Choroid plexus epithelial cell (primary cell): ENCODE data around the gene GALC.
A peak's percentile ranks its signal among the peaks of the same experiment; 100 is the strongest.

Source experiments
- DNase-seq: peaks from one replicate; pipeline ENCODE4 v3.0.0-alpha.2; 2010; ENCODE audit warnings: low read depth
- H3K4me3 ChIP-seq: 2 replicates; pipeline ENCODE4 v1.5.1; 2011; ENCODE audit warnings: low read depth, mild to moderate bottlenecking, control low read depth, low read length, moderate library complexity
- TF ChIP-seq, protein P1 (sequence below): conservative IDR thresholded peaks from 2 replicates; pipeline ENCODE4 v1.5.1; 2011; ENCODE audit warnings: low read depth, mild to moderate bottlenecking, control low read depth, inconsistent platforms, low read length, moderate library complexity

GALC gene

GRCh38 chr14:87992718-87993628 lies at the start of gene GALC:
Gene GALC (minus strand): TSS chr14:87993182. CDS start chr14:87993164, 18 bp downstream.
- TF ChIP-seq, protein P1, sequence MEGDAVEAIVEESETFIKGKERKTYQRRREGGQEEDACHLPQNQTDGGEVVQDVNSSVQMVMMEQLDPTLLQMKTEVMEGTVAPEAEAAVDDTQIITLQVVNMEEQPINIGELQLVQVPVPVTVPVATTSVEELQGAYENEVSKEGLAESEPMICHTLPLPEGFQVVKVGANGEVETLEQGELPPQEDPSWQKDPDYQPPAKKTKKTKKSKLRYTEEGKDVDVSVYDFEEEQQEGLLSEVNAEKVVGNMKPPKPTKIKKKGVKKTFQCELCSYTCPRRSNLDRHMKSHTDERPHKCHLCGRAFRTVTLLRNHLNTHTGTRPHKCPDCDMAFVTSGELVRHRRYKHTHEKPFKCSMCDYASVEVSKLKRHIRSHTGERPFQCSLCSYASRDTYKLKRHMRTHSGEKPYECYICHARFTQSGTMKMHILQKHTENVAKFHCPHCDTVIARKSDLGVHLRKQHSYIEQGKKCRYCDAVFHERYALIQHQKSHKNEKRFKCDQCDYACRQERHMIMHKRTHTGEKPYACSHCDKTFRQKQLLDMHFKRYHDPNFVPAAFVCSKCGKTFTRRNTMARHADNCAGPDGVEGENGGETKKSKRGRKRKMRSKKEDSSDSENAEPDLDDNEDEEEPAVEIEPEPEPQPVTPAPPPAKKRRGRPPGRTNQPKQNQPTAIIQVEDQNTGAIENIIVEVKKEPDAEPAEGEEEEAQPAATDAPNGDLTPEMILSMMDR, result no peak
- H3K4me3 ChIP-seq, result peak within 1 kb of the TSS; percentile 71
- peak; percentile 93 for DNase-seq

GRCh38 chr14:88040146-88040545 lies 47.2 kb upstream of the GALC start:
- H3K4me3 ChIP-seq, result no peak overlapping the region
- DNase-seq, result no peak
- TF ChIP-seq, protein P1, result no peak

GRCh38 chr14:88039197-88039596 lies 46.2 kb upstream of the GALC start:
- H3K4me3 ChIP-seq, result no peak overlapping the region
- TF ChIP-seq, protein P1, result no peak

GRCh38 chr14:88037325-88037724 lies 44.3 kb upstream of the GALC start:
- DNase-seq, result no peak
- TF ChIP-seq, protein P1, result no peak
- no peak overlapping the region for H3K4me3 ChIP-seq

More at GRCh38 chr14:88039197-88039596, 46.2 kb upstream of the GALC start:
- no peak for DNase-seq

- TF ChIP-seq, protein P1, result no peak
- no peak for DNase-seq
- no peak overlapping the region for H3K4me3 ChIP-seq
These were observed 43.4 kb upstream of the GALC start for GRCh38 chr14:88036422-88036821.

DNA sequence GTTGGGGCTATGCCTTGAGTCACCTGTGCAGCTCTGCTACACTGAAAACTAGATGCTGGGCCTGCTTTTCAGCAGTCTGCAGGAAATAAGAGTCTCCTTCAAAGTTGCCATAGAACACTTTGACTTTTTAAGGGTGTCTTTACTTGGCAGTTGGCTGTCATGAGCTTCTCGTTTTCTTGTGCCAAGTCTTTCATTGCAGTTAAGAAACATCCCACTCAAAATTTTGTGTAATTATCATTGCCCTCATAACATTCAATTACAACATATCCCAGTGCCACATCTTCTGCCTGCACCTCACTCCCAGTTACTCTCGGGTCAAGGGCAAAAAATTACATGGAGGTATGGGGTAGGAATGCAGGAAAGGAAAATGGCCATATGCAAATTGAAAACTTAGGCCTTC lies 41.1 kb upstream of the GALC start:
- no peak for DNase-seq
- TF ChIP-seq, protein P1, result no peak
- H3K4me3 ChIP-seq, result no peak overlapping the region

DNA sequence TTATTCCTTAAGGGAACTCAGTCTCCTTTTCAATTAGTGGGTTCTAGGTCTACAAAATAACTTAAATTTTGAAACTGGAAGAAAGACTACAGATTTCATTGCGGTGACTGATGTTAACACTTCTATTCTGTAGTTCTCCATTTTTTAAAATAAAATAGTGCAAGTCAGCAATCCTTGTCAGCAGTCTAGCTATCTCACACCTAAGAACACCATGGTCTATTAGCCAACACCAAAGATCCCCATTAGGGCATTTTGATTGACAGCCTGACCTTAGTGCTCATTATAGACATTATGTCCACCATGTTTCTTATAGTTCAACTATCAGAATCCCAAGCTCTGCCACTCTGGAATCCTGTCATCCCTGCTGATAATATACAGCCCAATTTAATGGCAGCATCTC lies 39.4 kb upstream of the GALC start:
- no peak overlapping the region for H3K4me3 ChIP-seq
- no peak for DNase-seq
- TF ChIP-seq, protein P1, result no peak
